Heart left ventricle (tissue), 16 donors: ENCODE measurements around the gene ITGB3. TPM values are rescaled to one million over a fixed set of nuclear protein-coding genes. Genes with fewer than 3 reads are reported as not detected.
A peak's percentile ranks its signal among the peaks of the same experiment; 100 is the strongest.

Experiments
- ATAC-seq, 4 donors: fragments of 200-7000 bp; cut with Tn5 transposase; one replicate each; pipeline ENCODE4 v1.9.1; 2020 to 2022; ENCODE audit warnings: moderate library complexity in 4 of 4, mild to moderate bottlenecking in 3 of 4, moderate number of reproducible peaks in 1 of 4
- DNase-seq, 5 donors: peaks; one replicate each; pipeline ENCODE4 v3.0.0-alpha.2; 2020
- H3K27ac ChIP-seq, 12 donors: fragments of 200-600 bp; sonication (generic) in 4 of 12; one replicate each; pipeline versions ENCODE4 v1.5.0 to v1.8.0; 2016 to 2022; ENCODE audit warnings: mild to moderate bottlenecking in 2 of 12
- H3K27me3 ChIP-seq, 9 donors: fragments of 200-600 bp; sonication (generic) in 2 of 9; one replicate each; pipeline versions ENCODE4 v1.5.1 to v1.8.0; 2016 to 2022; ENCODE audit warnings: mild to moderate bottlenecking in 3 of 9
- H3K36me3 ChIP-seq, 9 donors: fragments of 200-600 bp; sonication (generic) in 2 of 9; one replicate each; pipeline versions ENCODE4 v1.5.0 to v1.8.0; 2018 to 2022; ENCODE audit warnings: mild to moderate bottlenecking in 2 of 9
- H3K4me1 ChIP-seq, 12 donors: fragments of 200-600 bp; sonication (generic) in 4 of 12; one replicate each; pipeline versions ENCODE4 v1.5.0 to v1.8.0; 2016 to 2022; ENCODE audit warnings: mild to moderate bottlenecking in 3 of 12
- H3K4me3 ChIP-seq, 12 donors: fragments of 200-600 bp; sonication (generic) in 4 of 12; one replicate each; pipeline versions ENCODE4 v1.5.0 to v1.8.0; 2017 to 2022; ENCODE audit warnings: mild to moderate bottlenecking in 9 of 12, moderate library complexity in 4 of 12
- H3K9me3 ChIP-seq, 12 donors: fragments of 200-600 bp; sonication (generic) in 4 of 12; one replicate each; pipeline versions ENCODE4 v1.5.0 to v1.8.0; 2016 to 2022; ENCODE audit warnings: mild to moderate bottlenecking in 1 of 12
- POLR2A ChIP-seq, 2 donors: fragments of 450-650 bp; IDR thresholded peaks; one replicate each; pipeline ENCODE4 v1.6.1; 2017; ENCODE audit warnings: antibody characterized with exemption in 2 of 2, mild to moderate bottlenecking in 2 of 2, moderate library complexity in 2 of 2
- WGBS, 4 donors: extraction: QIAGEN DNeasy Blood & Tissue Kit in 2 of 4; methylation state at CpG; one replicate each; pipeline versions ENCODE4 v1.1.5 to v1.1.7; 2013 to 2018; 5-methylcytosine and 5-hydroxymethylcytosine counted together
- intact Hi-C, 10 donors: fragments of 100-400 bp; cut with DNase I; formaldehyde crosslinking; loops; one replicate each; pipeline versions ENCODE4 v1.11.1 to v1.14.2; 2022
- polyA plus RNA-seq, 2 donors: library from polyadenylated mRNA; stranded (reverse); fragments of 200-250 nt; gene quantifications; one replicate each; pipeline ENCODE4 v1.2.3, GENCODE V29; 2013
- total RNA-seq, 9 donors: library from RNA; depleted of rRNA in 2 of 9; stranded (reverse); fragments of >200 nt in 2 of 9; fragmentation: NEBNext Ultra II Directional in 3 of 9; extraction: Animal tissue kit (Norgen Biotek cat#: 25700) in 3 of 9; gene quantifications; one replicate each; pipeline versions ENCODE4 v1.1.0 to v1.2.4, GENCODE V29; 2016 to 2023
- TF ChIP-seq, protein P1 (sequence below), 12 donors: fragments of 200-600 bp; sonication (generic) in 4 of 12; IDR thresholded peaks; one replicate each; pipeline versions ENCODE4 v1.5.0 to v1.8.0; 2018 to 2022; ENCODE audit warnings: antibody characterized with exemption in 12 of 12, mild to moderate bottlenecking in 5 of 12
- donor health status: ischemic (EF 13 %, LVEDD 7.1; RV severe dilation, severe dysfunction).
- donor health status: healthy with polysubstance abuse.
- donor health status: DM: no; HTN: yes; CAD: no.
- donor health status: DM: no; HTN: no; CAD: no.
- donor health status: ischemic (EF 25% LVEDD 6.9; RV normal size, moderate dysfunction).
- donor health status: ischemic (EF 25% LVEDD 5.7; RV mildly dilated, moderate dysfunction).
- donor health status: healthy.
- donor health status: DM: yes; HTN: yes; CAD: no.
- donor health status: ischemic (EF 35%, LVEDD 5.7; RV mildly dilated, moderate dysfunction).
- donor health status: nonischemic (EF 11% LVEDD 7.7; RV severe dilation, severe dysfunction).
- donor health status: DM: yes; HTN: yes; CAD: no.
- donor health status: PGD.
- donor health status: ischemic (EF 29% LVEDD 5.4; RV normal size, mild dysfunction).
- donor health status: nonischemic (EF 23%, LVEDD 6.1; RV moderate dilation, normal function).

Gene ITGB3
- total and polyA plus RNA-seq, 11 donors, result 1.3 to 14.8 (median 4.8) TPM

DNA sequence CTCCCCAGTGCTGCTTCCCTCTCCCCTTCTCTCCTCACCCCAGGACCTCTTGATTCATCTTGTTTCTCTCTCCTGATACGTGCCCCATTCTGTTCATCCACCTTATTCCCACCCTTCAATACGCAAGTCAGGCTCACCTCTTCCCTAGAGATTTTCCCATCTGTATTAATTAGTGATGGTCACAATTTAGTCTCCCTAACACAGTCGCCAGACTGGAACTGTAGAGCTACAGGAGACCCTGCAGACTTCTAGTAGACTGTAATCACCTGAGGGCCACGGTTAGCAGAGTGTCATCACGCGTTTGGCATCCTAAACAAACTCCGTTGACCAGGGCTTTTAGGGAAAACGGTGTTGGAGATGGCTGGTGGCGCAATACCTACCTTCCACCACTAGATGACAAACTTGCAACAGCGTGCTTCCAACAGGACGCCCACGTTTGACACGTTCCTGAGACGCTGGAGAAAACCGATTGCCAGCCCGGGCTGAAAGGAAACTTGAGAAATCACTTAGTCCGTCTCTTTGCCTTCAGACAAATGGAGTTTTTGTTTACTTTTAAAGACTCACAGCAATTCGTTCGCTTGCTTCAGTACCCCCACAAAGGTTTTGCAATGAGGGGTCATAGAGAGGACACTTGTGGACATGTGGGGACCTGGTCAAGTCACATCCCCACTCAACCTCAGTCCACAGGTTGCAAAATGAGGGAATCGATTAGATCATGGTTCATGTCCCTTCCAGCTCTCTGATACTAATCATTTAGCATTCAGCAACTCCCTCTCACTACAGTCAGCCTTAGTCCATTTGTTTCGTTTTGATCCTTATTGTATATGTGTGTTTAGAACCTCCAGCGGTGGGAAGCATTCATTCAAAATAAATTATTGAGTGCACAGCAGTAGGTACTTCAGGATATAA lies 23.8 kb upstream of the ITGB3 start:
- no peaks in the 10 kb centered on the region for H3K27me3 ChIP-seq
- no peaks in the 10 kb centered on the region for H3K9me3 ChIP-seq
- ATAC-seq (peak; percentile 64 to 85 (median 82)), DNase-seq (peak; percentile 85 to 87 (median 86))
- no peaks in the 10 kb centered on the region for H3K36me3 ChIP-seq
- 13 to 15% (median 13%) methylated on average over 21 to 22 of the region's 22 CpGs for WGBS, 4 donors
- intact Hi-C loops, result loop anchor here (1.0 to 10.0 kb wide), 12 partner anchors 38 to 575 kb away; no protein-coding TSS in a partner anchor
- peak overlapping the region in 6 of 12 donors; percentile 1 to 53 (median 31) for H3K27ac ChIP-seq
- peak overlapping the region in 10 of 12 donors; percentile 6 to 44 (median 30) for H3K4me3 ChIP-seq
- peak in 1 of 2 donors; percentile 27 for TF ChIP-seq POLR2A (IDR thresholded peaks at IDR 0.05)
- TF ChIP-seq, protein P1, sequence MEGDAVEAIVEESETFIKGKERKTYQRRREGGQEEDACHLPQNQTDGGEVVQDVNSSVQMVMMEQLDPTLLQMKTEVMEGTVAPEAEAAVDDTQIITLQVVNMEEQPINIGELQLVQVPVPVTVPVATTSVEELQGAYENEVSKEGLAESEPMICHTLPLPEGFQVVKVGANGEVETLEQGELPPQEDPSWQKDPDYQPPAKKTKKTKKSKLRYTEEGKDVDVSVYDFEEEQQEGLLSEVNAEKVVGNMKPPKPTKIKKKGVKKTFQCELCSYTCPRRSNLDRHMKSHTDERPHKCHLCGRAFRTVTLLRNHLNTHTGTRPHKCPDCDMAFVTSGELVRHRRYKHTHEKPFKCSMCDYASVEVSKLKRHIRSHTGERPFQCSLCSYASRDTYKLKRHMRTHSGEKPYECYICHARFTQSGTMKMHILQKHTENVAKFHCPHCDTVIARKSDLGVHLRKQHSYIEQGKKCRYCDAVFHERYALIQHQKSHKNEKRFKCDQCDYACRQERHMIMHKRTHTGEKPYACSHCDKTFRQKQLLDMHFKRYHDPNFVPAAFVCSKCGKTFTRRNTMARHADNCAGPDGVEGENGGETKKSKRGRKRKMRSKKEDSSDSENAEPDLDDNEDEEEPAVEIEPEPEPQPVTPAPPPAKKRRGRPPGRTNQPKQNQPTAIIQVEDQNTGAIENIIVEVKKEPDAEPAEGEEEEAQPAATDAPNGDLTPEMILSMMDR (IDR thresholded peaks at IDR 0.05), result peak; percentile 97 to 100 (median 99)
- H3K4me1 ChIP-seq, result peaks cover 6 to 35% (median 22%) of the 10 kb centered on the region in 12 donors

DNA sequence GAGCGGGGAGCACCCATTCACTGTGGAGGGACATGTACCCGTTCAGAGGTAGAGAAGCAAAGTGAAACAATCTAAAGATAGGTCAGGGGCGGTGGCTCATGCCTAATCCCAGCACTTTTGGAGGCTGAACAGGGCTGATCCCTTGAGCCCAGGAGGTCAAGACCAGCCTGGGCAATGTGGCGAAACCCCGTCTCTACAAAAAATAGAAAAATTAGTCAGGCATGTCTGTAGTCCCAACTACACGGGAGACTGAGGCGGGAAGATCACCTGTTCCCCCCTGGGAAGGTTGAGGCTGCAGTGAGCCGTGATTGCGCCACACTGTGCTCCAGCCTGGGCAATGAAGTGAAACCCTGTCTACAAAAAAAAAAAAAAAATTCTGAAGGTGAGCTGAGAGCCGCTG lies 22.8 kb upstream of the ITGB3 start:
- 92 to 94% (median 93%) methylated on average over 10 of the region's 10 CpGs for WGBS, 4 donors
- Histone ChIP-seq H3K27ac (no peak overlapping the region), H3K27me3 (no peaks in the 10 kb centered on the region), H3K4me3 (no peak overlapping the region), H3K4me1 (peaks cover 3 to 25% (median 12%) of the 10 kb centered on the region in 12 donors), H3K36me3 (no peaks in the 10 kb centered on the region), H3K9me3 (no peaks in the 10 kb centered on the region)
- no peak for TF ChIP-seq POLR2A (IDR thresholded peaks at IDR 0.05)
- intact Hi-C loops, result loop anchor here in 9 of 10 donors (1.0 to 10.0 kb wide), 9 partner anchors 36 to 384 kb away; no protein-coding TSS in a partner anchor
- DNase-seq, result no peak
- ATAC-seq, result no peak

DNA sequence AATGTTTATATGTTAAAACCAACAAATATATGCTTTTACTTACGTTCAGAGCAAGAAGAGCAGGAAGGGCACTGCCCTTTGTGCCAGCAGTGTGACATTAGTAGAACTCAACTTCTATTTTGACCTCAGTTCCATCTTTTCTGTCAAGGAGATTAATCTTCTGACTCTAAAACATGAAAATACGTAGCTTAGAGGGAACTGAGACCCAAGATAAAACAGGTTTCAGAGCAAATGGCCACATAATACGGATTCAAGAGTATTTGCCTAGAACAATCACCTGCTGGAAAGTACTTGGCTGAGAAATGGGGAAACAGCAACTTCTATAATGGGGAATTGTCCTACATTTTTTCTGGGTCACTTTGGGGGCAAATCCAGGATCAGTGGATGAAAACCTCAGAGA lies 22.3 kb upstream of the ITGB3 start:
- no peaks in the 10 kb centered on the region for H3K27me3 ChIP-seq
- H3K27ac ChIP-seq, result no peak overlapping the region
- H3K4me1 ChIP-seq, result peaks cover 0 to 21% (median 7%) of the 10 kb centered on the region in 12 donors
- H3K4me3 ChIP-seq, result no peak overlapping the region
- ATAC-seq (no peak), DNase-seq (no peak)
- no peaks in the 10 kb centered on the region for H3K9me3 ChIP-seq
- TF ChIP-seq, protein P1 (IDR thresholded peaks at IDR 0.05), result no peak
- no peak for TF ChIP-seq POLR2A (IDR thresholded peaks at IDR 0.05)
- WGBS, 4 donors, result 79 to 96% (median 94%) methylated on average over 3 of the region's 3 CpGs
- intact Hi-C loops, result loop anchor here in 8 of 10 donors (1.0 to 10.0 kb wide), 7 partner anchors 36 to 383 kb away; no protein-coding TSS in a partner anchor
- H3K36me3 ChIP-seq, result no peaks in the 10 kb centered on the region

DNA sequence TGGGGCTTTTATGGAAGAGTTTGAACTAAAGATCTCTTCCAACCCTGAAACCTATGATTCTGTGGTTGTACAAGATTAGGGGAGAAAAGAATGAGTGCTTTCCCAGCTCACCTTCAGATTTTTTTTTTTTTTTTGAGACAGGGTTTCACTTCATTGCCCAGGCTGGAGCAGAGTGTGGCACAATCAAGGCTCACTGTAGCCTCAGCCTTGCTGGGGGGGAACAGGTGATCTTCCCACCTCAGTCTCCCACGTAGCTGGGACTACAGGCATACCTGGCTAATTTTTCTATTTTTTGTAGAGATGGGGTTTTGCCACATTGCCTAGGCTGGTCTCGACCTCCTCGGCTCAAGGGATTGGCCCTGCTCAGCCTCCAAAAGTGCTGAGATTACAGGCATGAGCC lies 21.8 kb upstream of the ITGB3 start:
- Histone ChIP-seq H3K27ac (no peak overlapping the region), H3K27me3 (no peaks in the 10 kb centered on the region), H3K4me1 (peaks cover 0 to 18% (median 5%) of the 10 kb centered on the region in 12 donors), H3K9me3 (no peaks in the 10 kb centered on the region), H3K4me3 (no peak overlapping the region), H3K36me3 (no peaks in the 10 kb centered on the region)
- ATAC-seq, result no peak
- TF ChIP-seq POLR2A (IDR thresholded peaks at IDR 0.05), result no peak
- TF ChIP-seq, protein P1 (IDR thresholded peaks at IDR 0.05), result no peak
- intact Hi-C loops, result loop anchor here in 8 of 10 donors (1.0 to 10.0 kb wide), 7 partner anchors 35 to 383 kb away; no protein-coding TSS in a partner anchor
- no peak for DNase-seq
- WGBS, 4 donors, result 90 to 99% (median 98%) methylated on average over 3 of the region's 3 CpGs
